Fibroblast of villous mesenchyme (primary cell): ENCODE data around the gene ADGRB2. TPM values are rescaled to one million over a fixed set of nuclear protein-coding genes. Genes with fewer than 3 reads are reported as not detected.
A peak's percentile ranks its signal among the peaks of the same experiment; 100 is the strongest.

ENCODE experiments used
- DNase-seq: peaks from one replicate; pipeline ENCODE4 v3.0.0-alpha.2; 2010; ENCODE audit warnings: low read depth
- H3K4me3 ChIP-seq: 2 replicates; pipeline ENCODE4 v1.5.1; 2011; ENCODE audit warnings: low read depth, mild to moderate bottlenecking, low read length
- CTCF ChIP-seq: IDR thresholded peaks from 2 replicates; pipeline ENCODE4 v1.5.1; 2012; ENCODE audit warnings: low read depth, mild to moderate bottlenecking, low read length; ENCODE audit not compliant: insufficient read depth
- total RNA-seq: library from RNA; depleted of rRNA; stranded (reverse); fragments of >200 nt; gene quantifications from 2 replicates; pipeline ENCODE4 v1.2.3, GENCODE V29; 2012

The ADGRB2 gene
- total RNA-seq, 1 donor = 14.2 TPM

- DNase-seq = no peak
- no peak overlapping the region for H3K4me3 ChIP-seq
- TF ChIP-seq CTCF = no peak
Measured at GRCh38 chr1:31727849-31728248, 36.3 kb downstream of the ADGRB2 start.

GRCh38 chr1:31727195-31727594 lies 36.9 kb downstream of the ADGRB2 start:
- no peak for TF ChIP-seq CTCF
- H3K4me3 ChIP-seq = no peak overlapping the region
- DNase-seq = no peak

GRCh38 chr1:31726715-31727114 lies 37.4 kb downstream of the ADGRB2 start:
- H3K4me3 ChIP-seq = no peak overlapping the region
- no peak for DNase-seq
- no peak for TF ChIP-seq CTCF

- H3K4me3 ChIP-seq = no peak overlapping the region
- TF ChIP-seq CTCF = no peak
- DNase-seq = no peak
Measured at GRCh38 chr1:31725777-31726535, 38.2 kb downstream of the ADGRB2 start.

DNA sequence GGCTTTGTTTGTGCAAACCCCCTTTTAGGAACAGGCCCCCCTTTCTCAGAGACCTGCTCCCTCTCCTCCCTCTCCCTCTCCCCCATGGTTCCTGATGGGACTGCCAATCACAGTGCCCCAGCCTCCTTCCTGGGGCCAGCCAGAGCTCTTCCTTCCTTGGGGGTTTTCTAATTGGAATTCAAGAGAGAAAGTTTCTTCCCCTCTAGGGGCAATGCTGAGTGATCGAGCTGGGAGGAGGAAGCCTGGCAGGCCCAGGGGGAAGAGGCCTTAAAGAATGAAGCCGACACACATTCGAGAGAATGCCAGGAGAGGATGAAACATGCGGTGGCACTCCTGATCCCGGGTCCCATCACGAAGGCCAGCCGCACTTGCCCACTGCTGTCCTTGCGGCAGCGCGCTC lies 39.0 kb downstream of the ADGRB2 start:
- DNase-seq = no peak
- no peak overlapping the region for H3K4me3 ChIP-seq
- no peak for TF ChIP-seq CTCF

GRCh38 chr1:31723828-31724359 lies 40.2 kb downstream of the ADGRB2 start:
- no peak overlapping the region for H3K4me3 ChIP-seq
- peak; percentile 84 for DNase-seq
- no peak for TF ChIP-seq CTCF
